Upper lobe of left lung (tissue), 6 donors: ENCODE results near the gene PCNX2. TPM values are rescaled to one million over a fixed set of nuclear protein-coding genes. Genes with fewer than 3 reads are reported as not detected.
"Not testable (repeated sequence)": the region's sequence is repeated elsewhere in the genome, so short reads cannot be mapped to it uniquely, and the experiment has no call there.

Source experiments
- ATAC-seq, 2 donors: fragments of 200-7000 bp; cut with Tn5 transposase; one replicate each; pipeline ENCODE4 v1.9.1; 2022; ENCODE audit warnings: mild to moderate bottlenecking in 2 of 2, moderate library complexity in 2 of 2; ENCODE audit not compliant: low FRiP score in 2 of 2
- DNase-seq, 2 donors: peaks; one replicate each; pipeline ENCODE4 v3.0.0-alpha.2; 2019 to 2020
- H3K27ac ChIP-seq, 4 donors: fragments of 200-600 bp; sonication (generic); one replicate each; pipeline ENCODE4 v1.5.1; 2016 to 2019
- H3K27me3 ChIP-seq, 4 donors: fragments of 200-600 bp; sonication (generic); one replicate each; pipeline ENCODE4 v1.5.1; 2017 to 2019
- H3K36me3 ChIP-seq, 4 donors: fragments of 200-600 bp; sonication (generic); one replicate each; pipeline ENCODE4 v1.5.1; 2016 to 2019
- H3K4me1 ChIP-seq, 4 donors: fragments of 200-600 bp; sonication (generic); one replicate each; pipeline ENCODE4 v1.5.1; 2018 to 2019
- H3K4me3 ChIP-seq, 4 donors: fragments of 200-600 bp; sonication (generic); one replicate each; pipeline ENCODE4 v1.5.1; 2017 to 2019; ENCODE audit warnings: mild to moderate bottlenecking in 2 of 4, moderate library complexity in 1 of 4
- H3K9me3 ChIP-seq, 4 donors: fragments of 200-600 bp; sonication (generic); one replicate each; pipeline ENCODE4 v1.5.1; 2018 to 2019
- CTCF ChIP-seq, 6 experiments: fragments of 450-650 bp in 4 of 6; fragments of 200-600 bp in 2 of 6; sonication (generic) in 2 of 6; IDR thresholded peaks; one replicate each; pipeline ENCODE4 v1.5.1; 2016 to 2019; ENCODE audit warnings: antibody characterized with exemption in 6 of 6
- EP300 ChIP-seq, 4 donors: sonication (generic); formaldehyde crosslinking; IDR thresholded peaks; one replicate each; pipeline ENCODE4 v1.5.1; 2017; ENCODE audit warnings: antibody characterized with exemption in 4 of 4, control low read depth in 2 of 4
- POLR2A ChIP-seq, 4 donors: fragments of 450-650 bp; IDR thresholded peaks; one replicate each; pipeline ENCODE4 v1.5.1; 2016 to 2017; ENCODE audit warnings: antibody characterized with exemption in 4 of 4, mild to moderate bottlenecking in 2 of 4
- POLR2AphosphoS5 ChIP-seq, 2 donors: sonication (generic); formaldehyde crosslinking; IDR thresholded peaks; one replicate each; pipeline ENCODE4 v1.5.1; 2017; ENCODE audit warnings: antibody characterized with exemption in 2 of 2
- WGBS, 2 donors: methylation state at CpG; one replicate each; pipeline ENCODE4 v1.1.5; 2017 to 2018; 5-methylcytosine and 5-hydroxymethylcytosine counted together
- total RNA-seq, 6 donors: library from RNA; depleted of rRNA in 4 of 6; stranded (reverse); fragments of >200 nt in 4 of 6; gene quantifications; one replicate each; pipeline versions ENCODE4 v1.1.0 to v1.2.1, GENCODE V29; 2016 to 2021
- donor health status: DM: no; HTN: no; CAD: no; lungs with moderate emphysema.
- donor health status: DM: no; HTN: yes; CAD: no; lungs with severe emphysema.

The PCNX2 gene
- total RNA-seq, 6 donors from 2014 or later = 8.2 to 27.2 (median 14.5) TPM

GRCh38 chr1:233005703-233006102, 289.8 kb downstream of the PCNX2 start:
- no peaks in the 10 kb centered on the region for H3K36me3 ChIP-seq
- TF ChIP-seq CTCF (IDR thresholded peaks at IDR 0.05) (no peak), POLR2AphosphoS5 (IDR thresholded peaks at IDR 0.05) (no peak), POLR2A (IDR thresholded peaks at IDR 0.05) (no peak), EP300 (IDR thresholded peaks at IDR 0.05) (no peak)
- no peak overlapping the region for H3K4me3 ChIP-seq
- H3K27ac ChIP-seq = no peak overlapping the region
- no peaks in the 10 kb centered on the region for H3K9me3 ChIP-seq
- DNase-seq (no peak), ATAC-seq (no peak)
- WGBS, 2 donors = 91 to 100% methylated on average over 8 of the region's 8 CpGs
- H3K4me1 ChIP-seq = no peaks in the 10 kb centered on the region
- H3K27me3 ChIP-seq = no peaks in the 10 kb centered on the region

GRCh38 chr1:233005156-233005555, 290.4 kb downstream of the PCNX2 start:
- Histone ChIP-seq H3K36me3 (no peaks in the 10 kb centered on the region), H3K27ac (no peak overlapping the region), H3K27me3 (no peaks in the 10 kb centered on the region), H3K4me1 (no peaks in the 10 kb centered on the region), H3K9me3 (no peaks in the 10 kb centered on the region), H3K4me3 (no peak overlapping the region)
- no peak for ATAC-seq
- no peak for DNase-seq
- TF ChIP-seq EP300 (IDR thresholded peaks at IDR 0.05) (no peak), CTCF (IDR thresholded peaks at IDR 0.05) (no peak), POLR2AphosphoS5 (IDR thresholded peaks at IDR 0.05) (no peak), POLR2A (IDR thresholded peaks at IDR 0.05) (no peak)
- 77 to 90% methylated on average over 5 of the region's 5 CpGs for WGBS, 2 donors

GRCh38 chr1:233004451-233004850, 291.1 kb downstream of the PCNX2 start:
- no peaks in the 10 kb centered on the region for H3K27me3 ChIP-seq
- ATAC-seq = no peak
- H3K4me1 ChIP-seq = no peaks in the 10 kb centered on the region
- H3K27ac ChIP-seq = no peak overlapping the region
- no peaks in the 10 kb centered on the region for H3K9me3 ChIP-seq
- TF ChIP-seq POLR2A (IDR thresholded peaks at IDR 0.05) = no peak
- no peak for TF ChIP-seq CTCF (IDR thresholded peaks at IDR 0.05)
- no peak for TF ChIP-seq POLR2AphosphoS5 (IDR thresholded peaks at IDR 0.05)
- no peak for TF ChIP-seq EP300 (IDR thresholded peaks at IDR 0.05)
- WGBS, 2 donors = 93 to 96% methylated on average over 9 of the region's 9 CpGs
- no peaks in the 10 kb centered on the region for H3K36me3 ChIP-seq
- no peak for DNase-seq
- H3K4me3 ChIP-seq = no peak overlapping the region

- not testable (repeated sequence) for H3K27me3 ChIP-seq, ATAC-seq, H3K4me3 ChIP-seq, H3K36me3 ChIP-seq, H3K27ac ChIP-seq, H3K9me3 ChIP-seq, DNase-seq, H3K4me1 ChIP-seq
- 92 to 96% methylated on average over 5 of the region's 5 CpGs for WGBS, 2 donors
Measured at GRCh38 chr1:233003638-233004037, 291.9 kb downstream of the PCNX2 start.

GRCh38 chr1:232999956-233000625, 295.4 kb downstream of the PCNX2 start:
- peak in 1 of 2 donors; percentile 61 for DNase-seq
- no peaks in the 10 kb centered on the region for H3K36me3 ChIP-seq
- H3K4me3 ChIP-seq = no peak overlapping the region
- H3K9me3 ChIP-seq = no peaks in the 10 kb centered on the region
- H3K27ac ChIP-seq = no peak overlapping the region
- 94 to 99% methylated on average over 15 to 16 of the region's 16 CpGs for WGBS, 2 donors
- no peaks in the 10 kb centered on the region for H3K27me3 ChIP-seq
- peak in 1 of 2 donors; percentile 22 for ATAC-seq
- H3K4me1 ChIP-seq = no peaks in the 10 kb centered on the region
- no peak for TF ChIP-seq EP300 (IDR thresholded peaks at IDR 0.05)
- TF ChIP-seq POLR2AphosphoS5 (IDR thresholded peaks at IDR 0.05) = no peak
- no peak for TF ChIP-seq CTCF (IDR thresholded peaks at IDR 0.05)
- TF ChIP-seq POLR2A (IDR thresholded peaks at IDR 0.05) = no peak
